H1 (cell line): ENCODE measurements around the gene DYNLT3. TPM values are rescaled to one million over a fixed set of nuclear protein-coding genes. Genes with fewer than 3 reads are reported as not detected.

Source experiments
- CTCF ChIA-PET: fragments of 300-600 bp; sonication (Branson Sonifier 250); formaldehyde crosslinking; loops from one replicate; lab custom pipeline; 2021; ENCODE audit not compliant: partially characterized antibody; lab: Charles Lee
- POLR2A ChIA-PET: fragments of 300-600 bp; sonication (Branson Sonifier 250); formaldehyde crosslinking; loops from one replicate; lab custom pipeline; 2021; ENCODE audit warnings: inconsistent platforms; ENCODE audit not compliant: partially characterized antibody; lab: Charles Lee
- DNase-seq, 2 experiments: peaks; one replicate each; pipeline versions ENCODE4 v3.0.0 to v3.0.0-alpha.2; 2010 to 2022; ENCODE audit warnings: low spot score in 2 of 2, low read depth in 1 of 2, mixed read lengths in 1 of 2
- FAIRE-seq: peaks from 2 replicates; lab custom pipeline; 2011; peaks lifted over from hg19 to GRCh38; lab: Jason Lieb, UNC
- H2AFZ ChIP-seq: 2 replicates; pipeline ENCODE4 v1.8.1; 2012; ENCODE audit warnings: low read length, inconsistent platforms
- H2AK5ac ChIP-seq: 2 replicates; pipeline ENCODE4 v1.6.1; 2013; ENCODE audit warnings: low read depth, low read length
- H2BK120ac ChIP-seq: replicated peaks from 2 replicates; pipeline ENCODE3; 2013; ENCODE audit warnings: low read depth, low read length, inconsistent platforms
- H2BK12ac ChIP-seq: 2 replicates; pipeline ENCODE4 v1.6.1; 2013; ENCODE audit warnings: low read depth, low read length
- H2BK15ac ChIP-seq: 2 replicates; pipeline ENCODE4 v1.6.1; 2013; ENCODE audit warnings: low read length
- H2BK20ac ChIP-seq: 2 replicates; pipeline ENCODE4 v1.6.1; 2013; ENCODE audit warnings: low read length
- H2BK5ac ChIP-seq: 2 replicates; pipeline ENCODE4 v1.6.1; 2013; ENCODE audit warnings: low read depth, low read length
- H3K14ac ChIP-seq: 2 replicates; pipeline ENCODE4 v1.6.1; 2013; ENCODE audit warnings: inconsistent platforms; ENCODE audit not compliant: insufficient read length
- H3K18ac ChIP-seq: 2 replicates; pipeline ENCODE4 v1.6.1; 2013; ENCODE audit warnings: low read length; ENCODE audit errors: extremely low read depth
- H3K23ac ChIP-seq: 2 replicates; pipeline ENCODE4 v1.6.1; 2013; ENCODE audit warnings: inconsistent platforms; ENCODE audit not compliant: insufficient read length
- H3K23me2 ChIP-seq: 2 replicates; pipeline ENCODE4 v1.6.1; 2013; ENCODE audit warnings: low read depth, low read length
- H3K27ac ChIP-seq: 2 replicates; pipeline ENCODE4 v1.6.1; 2011; ENCODE audit warnings: low read depth, low read length, inconsistent platforms
- H3K27me3 ChIP-seq, 4 experiments: replicated peaks in 1 of 4; 1 replicate in 1 of 4; 2 replicates in 3 of 4; pipeline versions ENCODE4 v1.6.1 to v1.8.1; 2011 to 2013; ENCODE audit warnings: low read length in 3 of 4, mild to moderate bottlenecking in 3 of 4, inconsistent platforms in 2 of 4, mixed read lengths in 2 of 4, moderate library complexity in 1 of 4; ENCODE audit not compliant: control insufficient read depth in 3 of 4, insufficient read depth in 3 of 4; ENCODE audit errors: extremely low read depth in 1 of 4
- H3K36me3 ChIP-seq, 4 experiments: 2 replicates each; pipeline versions ENCODE4 v1.6.1 to v1.8.1; 2011 to 2013; ENCODE audit warnings: mild to moderate bottlenecking in 4 of 4, low read length in 3 of 4, moderate library complexity in 2 of 4, control low read depth in 1 of 4, inconsistent platforms in 1 of 4; ENCODE audit not compliant: insufficient read depth in 4 of 4, control insufficient read depth in 2 of 4
- H3K4ac ChIP-seq: replicated peaks from 2 replicates; pipeline ENCODE3; 2013; ENCODE audit warnings: low read length, low read depth, mixed read lengths, inconsistent platforms; ENCODE audit not compliant: insufficient read length
- H3K4me1 ChIP-seq, 4 experiments: replicated peaks in 1 of 4; 1 replicate in 1 of 4; 2 replicates in 3 of 4; pipeline versions ENCODE4 v1.6.1 to v1.8.1; 2011 to 2013; ENCODE audit warnings: low read length in 3 of 4, inconsistent platforms in 2 of 4, mixed read lengths in 1 of 4; ENCODE audit not compliant: insufficient read depth in 4 of 4, control insufficient read depth in 3 of 4
- H3K4me2 ChIP-seq, 2 experiments: 2 replicates each; pipeline versions ENCODE4 v1.6.1 to v1.8.1; 2011 to 2013; ENCODE audit warnings: low read depth in 2 of 2, low read length in 2 of 2, control low read depth in 1 of 2, inconsistent platforms in 1 of 2, mild to moderate bottlenecking in 1 of 2; ENCODE audit not compliant: insufficient read depth in 1 of 2
- H3K4me3 ChIP-seq, 4 experiments: fragments of 200-600, 300-600 bp in 1 of 4; sonication (generic), shearing (Covaris generic), sonication (Bioruptor Twin) in 1 of 4; 2 replicates each; pipeline versions ENCODE4 v1.5.1 to v1.8.1; 2011 to 2016; ENCODE audit warnings: low read length in 4 of 4, low read depth in 3 of 4, control low read depth in 2 of 4, inconsistent platforms in 2 of 4, mild to moderate bottlenecking in 2 of 4, mixed read lengths in 1 of 4, moderate library complexity in 1 of 4; ENCODE audit not compliant: insufficient read depth in 2 of 4; ENCODE audit errors: extremely low read depth in 1 of 4
- H3K56ac ChIP-seq: replicated peaks from 2 replicates; pipeline ENCODE3; 2013; ENCODE audit warnings: low read depth, mild to moderate bottlenecking, mixed read lengths, low read length, inconsistent platforms; ENCODE audit not compliant: insufficient read length
- H3K79me1 ChIP-seq: 2 replicates; pipeline ENCODE4 v1.6.1; 2013; ENCODE audit warnings: low read depth, low read length, control low read depth
- H3K79me2 ChIP-seq, 2 experiments: 2 replicates each; pipeline versions ENCODE4 v1.6.1 to v1.8.1; 2012 to 2013; ENCODE audit warnings: low read length in 2 of 2, mild to moderate bottlenecking in 2 of 2, inconsistent platforms in 1 of 2; ENCODE audit not compliant: insufficient read depth in 2 of 2, control insufficient read depth in 1 of 2
- H3K9ac ChIP-seq, 4 experiments: replicated peaks in 1 of 4; 1 replicate in 1 of 4; 2 replicates in 3 of 4; pipeline versions ENCODE4 v1.6.1 to v1.8.1; 2011 to 2013; ENCODE audit warnings: low read depth in 3 of 4, low read length in 3 of 4, control low read depth in 2 of 4, mild to moderate bottlenecking in 2 of 4, moderate library complexity in 2 of 4, inconsistent platforms in 1 of 4; ENCODE audit errors: extremely low read depth in 1 of 4
- H3K9me3 ChIP-seq, 2 experiments: 2 replicates each; pipeline versions ENCODE4 v1.6.1 to v1.8.1; 2012 to 2013; ENCODE audit warnings: mild to moderate bottlenecking in 2 of 2, moderate library complexity in 2 of 2, control low read depth in 1 of 2, inconsistent platforms in 1 of 2, low read depth in 1 of 2, low read length in 1 of 2, mixed read lengths in 1 of 2; ENCODE audit not compliant: insufficient read depth in 2 of 2
- H4K20me1 ChIP-seq, 2 experiments: replicated peaks in 1 of 2; 2 replicates each; pipeline versions ENCODE3 to v1.8.1; 2011 to 2013; ENCODE audit warnings: inconsistent platforms in 2 of 2, low read length in 2 of 2, mild to moderate bottlenecking in 1 of 2; ENCODE audit not compliant: insufficient read depth in 2 of 2, control insufficient read depth in 1 of 2
- H4K5ac ChIP-seq: 2 replicates; pipeline ENCODE4 v1.6.1; 2013; ENCODE audit warnings: low read length, low read depth, mixed read lengths, inconsistent platforms; ENCODE audit not compliant: insufficient read length
- H4K8ac ChIP-seq: 2 replicates; pipeline ENCODE4 v1.8.0; 2013; ENCODE audit warnings: mild to moderate bottlenecking, moderate library complexity, low read length, inconsistent platforms; ENCODE audit not compliant: insufficient read depth; ENCODE audit errors: extremely low read depth
- H4K91ac ChIP-seq: replicated peaks from 2 replicates; pipeline ENCODE3; 2013; ENCODE audit warnings: low read length, mixed read lengths, inconsistent platforms; ENCODE audit not compliant: insufficient read length
- RNF2 ChIP-seq: fragments of 200-900, 300-1000 bp; sonication (generic); IDR thresholded peaks from 2 replicates; pipeline ENCODE4 v1.7.1; 2016; ENCODE audit warnings: borderline replicate concordance, low read depth, mild to moderate bottlenecking, antibody characterized with exemption, low read length; ENCODE audit not compliant: poor library complexity, severe bottlenecking; ENCODE audit errors: missing control alignments
- YY1 ChIP-seq: IDR thresholded peaks from 2 replicates; pipeline ENCODE4 v1.6.1; 2011; ENCODE audit warnings: low read depth, mild to moderate bottlenecking, low read length
- WGBS, 2 experiments: shearing (Covaris generic) in 1 of 2; methylation state at CpG; one replicate each; pipeline versions ENCODE4 v1.1.6 to v1.1.7; 2013 to 2015; ENCODE audit warnings: low lambda C conversion rate in 2 of 2, mixed read lengths in 2 of 2, inconsistent platforms in 1 of 2, low coverage in 1 of 2, missing lambda C conversion rate in 1 of 2; ENCODE audit not compliant: insufficient replicate concordance in 2 of 2, insufficient coverage in 1 of 2, insufficient read length in 1 of 2; ENCODE audit errors: extremely low coverage in 1 of 2, missing lambda C conversion rate in 1 of 2; 5-methylcytosine and 5-hydroxymethylcytosine counted together
- polyA plus RNA-seq, 7 experiments: library from polyadenylated mRNA; depleted of rRNA in 3 of 7; stranded (reverse) in 5 of 7; unstranded in 2 of 7; fragments of >200 nt in 5 of 7; fragments of 200-250 nt in 2 of 7; gene quantifications; 1 replicate in 5 of 7; 2 replicates in 1 of 7; 4 replicates in 1 of 7; pipeline versions ENCODE4 v1.2.1 to v1.2.3, GENCODE V29; 2011 to 2013; ENCODE audit warnings: missing spikeins in 2 of 7, mixed read lengths in 2 of 7
- total RNA-seq: library from RNA; stranded (reverse); fragmentation: NEBNext Ultra II Directional; extraction: Animal tissue kit (Norgen Biotek cat#: 25700); gene quantifications from 2 replicates; pipeline ENCODE4 v1.2.1, GENCODE V29; 2021

DYNLT3 gene
- total and polyA plus RNA-seq, 2 of the 8 experiments (the other 6 are each of a cell fraction or from before 2014, with no cell fraction given), result 2.3 to 3.5 TPM

- no peaks in the 10 kb centered on the region for H3K4me1 ChIP-seq
- H3K79me1 ChIP-seq, result no peaks in the 10 kb centered on the region
- no peak overlapping the region for H2BK15ac ChIP-seq
- H3K14ac ChIP-seq, result no peak overlapping the region
- H2AK5ac ChIP-seq, result no peak overlapping the region
- H3K79me2 ChIP-seq, result no peaks in the 10 kb centered on the region
- H2BK5ac ChIP-seq, result no peak overlapping the region
- H3K9ac ChIP-seq, result no peak overlapping the region
- no peak overlapping the region for H3K23ac ChIP-seq
- H2BK12ac ChIP-seq, result no peak overlapping the region
- FAIRE-seq (no peak), DNase-seq (no peak)
- H4K91ac ChIP-seq, result no peak overlapping the region
- H3K27me3 ChIP-seq, result no peaks in the 10 kb centered on the region
- H3K23me2 ChIP-seq, result no peaks in the 10 kb centered on the region
- no peak overlapping the region for H3K4me2 ChIP-seq
- H4K8ac ChIP-seq, result no peak overlapping the region
- H4K20me1 ChIP-seq, result no peaks in the 10 kb centered on the region
- no peaks in the 10 kb centered on the region for H3K36me3 ChIP-seq
- H2AFZ ChIP-seq, result no peak overlapping the region
- no peak overlapping the region for H3K27ac ChIP-seq
- no peak overlapping the region for H3K56ac ChIP-seq
- H3K4me3 ChIP-seq, result no peak overlapping the region
- no peaks in the 10 kb centered on the region for H3K9me3 ChIP-seq
- WGBS, 2 experiments, result 85% methylated on average over 3 of the region's 3 CpGs; no CpG with 5 or more reads in 1 of the 2 experiments
- H4K5ac ChIP-seq, result no peak overlapping the region
- H2BK120ac ChIP-seq, result no peak overlapping the region
- POLR2A ChIA-PET, result no interaction called here
- CTCF ChIA-PET, result interaction anchor here (1.3 kb wide), 1 partner anchor 73 kb away, joined by 3 read pairs; no protein-coding TSS in a partner anchor
- no peak overlapping the region for H2BK20ac ChIP-seq
- H3K4ac ChIP-seq, result no peak overlapping the region
- no peak overlapping the region for H3K18ac ChIP-seq
- TF ChIP-seq YY1, result no peak
- no peak for TF ChIP-seq RNF2
These were observed 6.8 kb upstream of the DYNLT3 start for GRCh38 chrX:37854148-37854547.
